HAP-1 (cell line): ENCODE data around the gene IQCE.

Source experiments
- DNase-seq, 2 experiments: peaks; one replicate each; pipeline ENCODE4 v3.0.0-alpha.2; 2016 to 2020; ENCODE audit warnings: low spot score in 2 of 2
- H3K27me3 ChIP-seq: fragments of 250-450 bp; sonication (Bioruptor Pico); 2 replicates; pipeline ENCODE4 v1.5.1; 2020; ENCODE audit warnings: low read depth, mild to moderate bottlenecking, moderate library complexity
- H3K36me3 ChIP-seq: fragments of 250-450 bp; sonication (Bioruptor Pico); replicated peaks from 2 replicates; pipeline ENCODE4 v1.5.1; 2020; ENCODE audit warnings: mild to moderate bottlenecking
- H3K4me1 ChIP-seq: fragments of 250-450 bp; sonication (Bioruptor Pico); 2 replicates; pipeline ENCODE4 v1.5.1; 2020; ENCODE audit warnings: mild to moderate bottlenecking
- H3K4me3 ChIP-seq: fragments of 250-450 bp; sonication (Bioruptor Pico); 2 replicates; pipeline ENCODE4 v1.5.1; 2020; ENCODE audit warnings: mild to moderate bottlenecking, moderate library complexity
- H3K9me3 ChIP-seq: fragments of 250-450 bp; sonication (Bioruptor Pico); 2 replicates; pipeline ENCODE4 v1.5.1; 2020; ENCODE audit warnings: mild to moderate bottlenecking, moderate library complexity
- in situ Hi-C: fragments of 300-500 bp; cut with MboI; formaldehyde crosslinking; loops from 3 replicates; pipeline ENCODE4 v1.14.3; 2020; ENCODE audit warnings: low sequenced_read_pairs, inconsistent platforms, mixed read lengths

The IQCE gene

DNA sequence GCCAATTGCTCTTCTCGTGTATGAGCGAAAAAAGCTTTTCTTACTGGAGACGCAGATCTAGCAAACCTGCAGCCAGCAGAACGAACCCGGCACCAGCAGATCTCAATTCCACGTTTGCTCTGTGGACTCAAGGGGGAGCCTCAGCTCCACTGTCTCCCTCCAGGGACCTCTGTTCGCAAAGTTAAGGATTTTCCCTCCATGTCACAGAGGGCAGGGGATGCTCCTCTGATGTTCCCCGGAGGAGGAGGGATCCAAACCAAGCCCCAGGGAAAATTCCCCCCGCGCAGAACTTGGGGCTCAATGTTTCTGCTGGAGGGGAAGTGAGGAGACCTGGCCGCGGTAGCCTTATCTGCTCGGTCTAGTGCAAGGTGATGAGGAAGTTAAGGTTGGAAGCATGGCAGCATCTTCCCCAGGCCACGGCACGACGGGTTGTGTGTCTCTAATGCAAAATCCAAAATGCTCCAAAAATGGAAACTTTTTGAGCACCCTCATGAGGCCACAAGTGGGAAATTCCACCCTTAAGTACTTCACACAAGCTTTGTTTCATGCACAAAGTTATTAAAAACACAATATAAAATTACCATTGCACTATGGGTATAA lies 9.0 kb downstream of the IQCE start:
- in situ Hi-C loops: no loop called here
- Histone ChIP-seq H3K4me3 (no peak overlapping the region), H3K4me1 (no peaks in the 10 kb centered on the region), H3K36me3 (no peaks in the 10 kb centered on the region), H3K9me3 (no peaks in the 10 kb centered on the region), H3K27me3 (no peaks in the 10 kb centered on the region)
- no peak for DNase-seq

DNA sequence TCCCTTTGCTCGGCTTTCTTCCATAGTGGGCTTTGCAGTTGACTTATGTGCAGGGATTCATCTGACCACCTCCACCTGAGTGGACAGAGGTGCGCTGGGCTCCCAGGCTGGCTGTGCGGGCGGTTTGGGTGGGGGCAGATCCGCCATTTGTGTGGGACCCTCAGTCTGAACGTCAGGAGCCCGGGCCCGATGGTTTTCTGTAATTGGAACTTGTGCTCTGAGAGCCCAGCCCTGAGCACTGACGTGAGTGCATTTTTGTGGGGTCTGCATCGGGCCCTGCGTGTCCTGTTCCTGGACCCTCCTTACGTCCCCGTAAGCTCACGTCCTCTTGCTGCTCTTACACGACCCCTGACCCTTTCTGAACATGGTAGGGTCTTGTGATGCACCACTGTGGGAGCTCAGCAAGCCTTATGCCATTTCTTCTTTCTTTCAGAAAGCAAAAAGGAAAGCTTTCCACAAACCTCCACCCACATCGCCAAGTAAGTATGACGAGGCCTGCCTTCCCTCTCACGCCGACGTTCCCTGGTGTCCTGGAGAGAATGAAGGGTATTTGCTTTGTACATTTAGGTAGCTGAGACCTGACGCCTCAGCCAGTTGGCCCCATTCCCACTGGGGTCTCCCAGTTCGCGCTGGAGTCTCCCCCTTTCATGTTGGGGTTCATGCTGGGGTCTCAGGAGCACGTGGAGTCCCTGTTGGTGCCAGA lies 9.9 kb downstream of the IQCE start:
- Histone ChIP-seq H3K4me1 (no peaks in the 10 kb centered on the region), H3K4me3 (no peak overlapping the region), H3K36me3 (no peaks in the 10 kb centered on the region), H3K9me3 (no peaks in the 10 kb centered on the region), H3K27me3 (no peaks in the 10 kb centered on the region)
- in situ Hi-C loops: no loop called here
- DNase-seq: no peak

DNA sequence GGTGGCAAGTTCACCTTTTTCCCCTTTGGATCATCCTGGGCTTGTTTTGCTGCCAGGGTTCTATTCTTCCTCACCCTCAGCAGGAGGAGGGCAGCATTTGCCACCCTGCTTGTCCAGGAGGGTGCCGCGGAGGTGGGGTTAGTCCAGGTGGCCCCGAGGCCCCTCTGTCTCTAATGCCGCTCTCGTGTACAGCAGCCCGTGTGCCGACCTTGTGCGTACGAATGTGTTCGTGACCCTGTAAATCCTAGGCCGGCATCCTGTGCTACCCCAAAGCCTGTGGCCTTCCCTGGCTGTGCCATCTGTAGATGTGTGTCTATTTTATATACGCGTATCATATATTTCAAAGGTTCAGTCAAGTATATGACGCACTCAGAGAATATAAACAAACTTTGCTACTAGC lies 10.6 kb downstream of the IQCE start:
- no peak overlapping the region for H3K4me3 ChIP-seq
- H3K4me1 ChIP-seq: no peaks in the 10 kb centered on the region
- in situ Hi-C loops: no loop called here
- no peaks in the 10 kb centered on the region for H3K27me3 ChIP-seq
- no peak for DNase-seq
- no peaks in the 10 kb centered on the region for H3K36me3 ChIP-seq
- no peaks in the 10 kb centered on the region for H3K9me3 ChIP-seq

DNA sequence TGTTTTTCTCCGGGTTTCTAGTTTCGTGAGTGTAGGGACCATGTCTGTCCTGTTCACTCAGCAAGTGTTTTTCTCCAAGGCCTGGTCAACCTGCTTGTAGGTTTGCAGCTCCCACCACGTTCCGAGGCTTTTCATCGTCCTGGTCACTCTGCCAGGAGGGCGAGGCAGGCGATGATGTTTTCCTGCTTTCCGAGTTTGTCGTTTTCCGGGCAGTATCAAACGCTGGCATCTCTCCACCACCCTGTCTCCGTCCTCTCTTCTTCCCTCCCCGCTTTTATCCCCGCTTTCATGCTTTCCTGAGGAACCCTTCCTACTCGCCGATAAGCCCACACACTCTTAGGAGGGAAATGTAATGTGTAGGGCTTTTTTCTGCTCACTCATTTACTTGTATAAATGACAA lies 11.2 kb downstream of the IQCE start:
- no peaks in the 10 kb centered on the region for H3K27me3 ChIP-seq
- H3K9me3 ChIP-seq: no peaks in the 10 kb centered on the region
- no peak for DNase-seq
- H3K36me3 ChIP-seq: no peaks in the 10 kb centered on the region
- H3K4me1 ChIP-seq: no peaks in the 10 kb centered on the region
- in situ Hi-C loops: no loop called here
- no peak overlapping the region for H3K4me3 ChIP-seq

DNA sequence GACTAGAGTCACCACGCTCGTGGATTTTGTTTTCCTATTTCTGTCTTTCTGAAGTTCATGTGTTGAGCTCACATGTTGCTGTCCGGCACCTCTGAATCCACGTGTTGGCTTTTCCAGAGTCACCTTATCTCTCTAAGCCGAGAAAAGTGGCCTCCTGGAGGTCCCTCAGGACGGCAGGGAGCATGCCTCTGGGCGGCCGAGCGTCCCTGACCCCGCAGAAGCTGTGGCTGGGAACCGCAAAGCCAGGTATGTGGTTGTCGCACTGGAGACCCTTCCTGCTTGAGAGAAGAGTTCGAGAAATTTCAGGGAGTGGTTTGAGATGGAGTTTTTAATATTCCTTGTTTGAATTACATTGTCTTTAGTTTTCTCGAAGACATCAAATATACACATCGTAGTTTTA lies 12.6 kb downstream of the IQCE start:
- no peak for DNase-seq
- Histone ChIP-seq H3K4me1 (no peaks in the 10 kb centered on the region), H3K4me3 (no peak overlapping the region)

DNA sequence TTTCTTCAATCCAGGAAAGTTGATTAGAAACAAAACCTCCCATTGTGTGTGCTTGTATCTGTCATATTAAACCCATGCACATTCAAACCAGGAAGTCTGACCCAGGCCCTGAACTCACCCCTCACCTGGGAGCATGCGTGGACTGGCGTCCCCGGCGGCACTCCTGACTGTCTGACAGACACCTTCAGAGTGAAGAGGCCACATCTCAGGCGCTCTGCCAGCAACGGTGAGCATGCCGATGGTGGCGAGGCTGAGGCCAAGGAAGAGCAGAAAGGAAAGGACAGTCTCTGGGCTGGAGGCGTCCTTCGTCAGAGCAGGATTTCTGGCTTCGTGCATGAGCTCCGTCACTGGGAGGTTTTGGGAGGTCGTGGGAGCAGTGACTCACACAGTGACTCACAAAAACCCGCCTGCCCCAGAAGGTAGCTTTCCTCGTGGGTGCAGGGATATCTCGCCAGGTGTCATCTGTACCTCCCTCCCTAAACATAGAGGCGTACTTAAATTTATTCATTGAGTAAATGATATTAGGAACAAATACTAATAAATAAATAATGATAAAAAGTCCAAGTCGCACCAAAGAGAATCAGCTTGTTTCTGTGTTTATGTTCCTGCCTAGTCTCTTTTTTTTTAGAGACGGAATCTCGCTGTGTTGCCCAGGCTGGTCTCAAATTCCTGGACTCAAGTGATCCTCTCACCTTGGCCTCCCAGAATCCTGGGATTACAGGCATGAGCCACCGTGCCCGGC lies 13.5 kb downstream of the IQCE start:
- in situ Hi-C loops: no loop called here
- Histone ChIP-seq H3K4me3 (no peak overlapping the region), H3K36me3 (no peaks in the 10 kb centered on the region), H3K9me3 (no peaks in the 10 kb centered on the region), H3K4me1 (no peaks in the 10 kb centered on the region), H3K27me3 (no peaks in the 10 kb centered on the region)
- DNase-seq: no peak

More for the DNA sequence above, 12.6 kb downstream of the IQCE start:
- no peaks in the 10 kb centered on the region for H3K36me3 ChIP-seq
- in situ Hi-C loops: no loop called here
- H3K9me3 ChIP-seq: no peaks in the 10 kb centered on the region
- H3K27me3 ChIP-seq: no peaks in the 10 kb centered on the region

DNA sequence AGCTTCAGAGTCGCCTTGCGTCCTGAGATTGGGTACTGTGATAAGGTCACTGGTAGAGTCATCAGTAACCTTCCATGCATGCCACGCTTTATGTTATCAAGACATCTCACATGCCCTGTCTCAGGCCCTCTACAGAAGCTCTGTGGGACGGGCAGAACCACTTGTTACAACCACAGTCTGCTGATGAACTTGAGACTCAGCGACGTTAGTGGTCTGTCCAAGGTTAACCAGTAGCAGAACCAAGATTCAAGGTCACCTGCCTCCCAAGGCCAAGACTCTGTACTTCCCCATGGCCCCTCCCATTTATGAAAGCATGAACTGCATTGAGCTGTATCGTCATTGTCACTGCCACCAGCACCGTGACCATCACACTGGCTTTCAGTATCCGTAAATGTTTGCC lies 15.0 kb downstream of the IQCE start:
- in situ Hi-C loops: no loop called here
- Histone ChIP-seq H3K36me3 (no peaks in the 10 kb centered on the region), H3K4me1 (no peaks in the 10 kb centered on the region), H3K9me3 (no peaks in the 10 kb centered on the region), H3K27me3 (no peaks in the 10 kb centered on the region), H3K4me3 (no peak overlapping the region)
- no peak for DNase-seq

DNA sequence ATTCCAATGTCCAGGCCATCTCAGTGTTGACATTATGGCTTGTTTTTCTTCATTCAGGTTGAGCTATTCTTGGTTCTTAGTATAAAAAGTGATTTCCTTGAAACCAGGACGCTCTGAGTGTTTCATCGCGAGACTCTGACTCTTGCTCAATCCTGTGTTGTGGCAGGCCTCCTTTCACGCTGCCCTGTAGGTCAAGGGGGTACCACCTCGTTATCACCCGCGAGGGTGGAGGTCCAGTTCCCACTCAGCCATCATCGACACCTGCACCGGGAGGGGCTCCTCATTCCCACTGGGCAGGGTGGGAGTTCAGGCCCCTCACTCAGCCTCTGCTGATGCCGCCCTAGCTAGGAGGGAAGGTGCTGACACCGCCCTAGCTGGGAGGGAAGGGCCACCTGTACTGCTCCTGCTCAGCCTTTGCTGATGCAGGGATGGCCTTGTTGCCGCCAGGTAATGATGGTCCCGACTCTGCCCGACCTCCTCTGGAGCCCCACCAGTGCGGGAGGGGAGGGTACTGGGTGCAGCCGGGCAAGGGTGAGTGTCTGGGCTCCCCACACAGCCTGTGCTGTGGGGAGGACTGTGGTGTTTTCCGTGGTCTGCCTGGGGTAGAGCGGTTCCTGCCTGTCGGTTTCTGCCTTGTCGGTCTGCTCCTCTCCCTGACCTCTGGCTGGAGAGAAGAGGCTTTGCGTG lies 16.4 kb downstream of the IQCE start:
- Histone ChIP-seq H3K36me3 (no peaks in the 10 kb centered on the region), H3K4me1 (no peaks in the 10 kb centered on the region), H3K4me3 (no peak overlapping the region), H3K27me3 (no peaks in the 10 kb centered on the region), H3K9me3 (no peaks in the 10 kb centered on the region)
- no peak for DNase-seq
- in situ Hi-C loops: no loop called here

DNA sequence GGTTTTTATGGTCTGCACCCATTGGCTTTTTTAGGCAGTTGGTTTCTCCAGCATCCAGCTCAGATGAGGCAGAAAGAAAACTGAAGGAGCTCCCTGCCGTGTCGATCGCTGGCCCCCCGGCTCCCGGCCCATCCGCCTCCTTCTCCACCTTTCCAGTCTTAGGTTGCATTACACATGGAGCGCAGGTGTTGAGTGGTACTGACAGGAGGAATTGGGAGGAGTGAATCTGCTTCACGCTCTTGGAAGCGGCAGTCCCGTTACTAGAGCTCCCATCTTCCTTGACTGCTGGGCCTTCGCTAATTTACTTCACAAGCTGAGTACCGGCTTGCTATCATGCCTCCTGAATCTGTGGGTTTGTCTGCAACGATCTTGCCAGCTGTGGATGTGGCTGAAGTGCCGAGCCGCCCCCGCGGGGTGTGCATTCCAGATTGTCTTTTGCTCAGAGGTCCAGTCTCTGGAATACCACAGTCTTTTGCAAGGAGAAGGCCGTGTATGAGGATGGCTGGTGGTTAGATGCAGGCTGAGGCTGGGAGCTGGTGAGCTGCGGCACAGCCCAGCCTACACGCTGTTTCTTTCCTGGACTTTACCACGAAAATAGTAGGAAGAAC lies 17.1 kb downstream of the IQCE start:
- Histone ChIP-seq H3K9me3 (no peaks in the 10 kb centered on the region), H3K4me1 (no peaks in the 10 kb centered on the region), H3K4me3 (no peak overlapping the region), H3K27me3 (no peaks in the 10 kb centered on the region), H3K36me3 (no peaks in the 10 kb centered on the region)
- in situ Hi-C loops: no loop called here
- no peak for DNase-seq

DNA sequence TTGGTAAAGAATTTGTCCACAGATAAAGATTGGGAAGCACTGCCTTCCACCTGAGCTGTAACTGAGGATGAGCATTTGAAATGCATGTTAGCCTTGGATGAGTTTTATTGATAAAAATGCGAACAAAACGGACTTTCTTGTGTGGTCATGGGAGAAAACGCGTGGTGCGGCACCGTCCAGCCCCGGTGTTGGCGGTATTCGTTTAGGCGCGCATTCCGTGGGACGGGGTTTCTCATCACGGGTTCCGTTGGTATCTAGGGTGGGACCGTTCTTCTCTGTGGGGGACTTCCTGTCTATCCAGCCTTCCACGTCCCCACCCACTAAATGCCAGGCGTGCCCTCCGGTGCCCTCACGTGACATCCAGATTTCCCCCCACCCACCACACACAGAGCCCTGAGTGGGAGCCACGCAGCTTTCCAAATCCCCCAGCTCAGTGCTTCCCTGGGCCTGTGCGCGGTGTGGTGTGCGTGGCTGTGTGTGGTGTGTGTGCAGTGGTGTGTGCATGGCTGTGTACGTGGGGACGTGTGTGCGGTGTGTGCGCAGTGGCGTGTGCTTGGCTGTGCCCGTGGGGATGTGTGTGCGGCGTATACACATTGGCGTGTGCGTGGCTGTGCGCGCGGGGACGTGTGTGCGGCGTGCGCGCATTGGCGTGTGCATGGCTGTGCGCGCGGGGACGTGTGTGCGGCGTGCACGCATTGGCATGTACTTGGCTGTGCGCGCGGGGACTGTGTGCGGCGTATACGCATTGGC lies 18.1 kb downstream of the IQCE start:
- in situ Hi-C loops: no loop called here
- Histone ChIP-seq H3K9me3 (no peaks in the 10 kb centered on the region), H3K36me3 (no peaks in the 10 kb centered on the region), H3K4me1 (no peaks in the 10 kb centered on the region), H3K4me3 (no peak overlapping the region), H3K27me3 (no peaks in the 10 kb centered on the region)
- DNase-seq: no peak

DNA sequence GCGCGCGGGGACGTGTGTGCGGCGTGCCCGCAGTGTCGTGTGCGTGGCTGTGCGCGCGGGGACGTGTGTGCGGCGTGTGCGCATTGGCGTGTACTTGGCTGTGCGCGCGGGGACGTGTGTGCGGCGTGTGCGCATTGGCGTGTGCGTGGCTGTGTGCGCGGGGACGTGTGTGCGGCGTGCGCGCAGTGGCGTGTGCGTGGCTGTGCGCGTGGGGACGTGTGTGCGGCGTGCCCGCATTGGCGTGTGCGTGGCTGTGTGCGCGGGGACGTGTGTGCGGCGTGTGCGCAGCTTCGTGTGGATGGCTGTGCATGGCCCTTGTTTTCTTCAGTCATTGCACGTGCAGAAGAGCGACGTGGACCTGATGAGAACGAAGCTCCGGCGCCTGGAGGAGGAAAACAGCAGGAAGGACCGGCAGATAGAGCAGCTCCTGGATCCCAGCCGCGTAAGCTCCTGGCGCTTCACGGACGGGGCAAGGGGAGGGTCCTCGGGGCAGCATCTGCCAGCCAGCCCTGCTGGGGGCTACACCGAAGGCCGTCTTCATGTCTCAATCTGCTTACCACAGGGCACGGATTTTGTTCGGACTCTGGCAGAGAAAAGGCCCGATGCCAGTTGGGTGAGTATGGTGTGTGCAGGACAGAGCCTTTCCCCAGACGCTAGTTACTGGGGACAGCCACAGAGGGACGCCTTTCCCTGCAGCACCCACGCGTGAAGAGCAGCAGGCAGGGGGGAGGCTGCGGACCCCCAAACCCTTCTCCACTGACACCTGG lies 19.3 kb downstream of the IQCE start:
- in situ Hi-C loops: no loop called here
- no peak for DNase-seq
- H3K27me3 ChIP-seq: no peaks in the 10 kb centered on the region
- no peak overlapping the region for H3K4me3 ChIP-seq
- H3K36me3 ChIP-seq: no peaks in the 10 kb centered on the region
- H3K9me3 ChIP-seq: no peaks in the 10 kb centered on the region
- no peaks in the 10 kb centered on the region for H3K4me1 ChIP-seq

DNA sequence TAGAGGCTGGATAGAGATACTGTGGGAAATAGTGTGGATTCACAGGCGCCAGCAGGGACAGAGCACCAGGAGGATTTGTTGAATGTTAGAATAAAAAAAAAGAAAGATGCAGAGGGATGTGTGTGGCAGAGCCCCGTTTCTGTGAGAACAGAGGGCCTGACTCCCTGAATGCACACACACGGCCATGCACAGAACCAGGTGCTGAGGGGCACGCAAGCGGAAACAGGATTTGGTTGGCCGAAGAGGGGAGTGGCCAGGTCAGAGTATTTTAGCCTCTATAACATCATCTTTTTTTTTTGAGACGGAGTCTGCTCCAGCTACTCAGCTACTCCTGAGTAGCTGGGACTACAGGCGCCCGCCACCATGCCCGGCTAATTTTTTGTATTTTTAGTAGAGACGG lies 21.9 kb downstream of the IQCE start:
- no peaks in the 10 kb centered on the region for H3K4me1 ChIP-seq
- in situ Hi-C loops: no loop called here
- DNase-seq: no peak
- H3K36me3 ChIP-seq: 0 out of 2 replicates have a peak, but pooled peaks cover 4% of the 10 kb centered on the region
- H3K27me3 ChIP-seq: no peaks in the 10 kb centered on the region
- H3K4me3 ChIP-seq: no peak overlapping the region
- no peaks in the 10 kb centered on the region for H3K9me3 ChIP-seq
